Daoy (cell line): ENCODE measurements around the gene SCAPER. TPM values are rescaled to one million over a fixed set of nuclear protein-coding genes. Genes with fewer than 3 reads are reported as not detected.

Experiments
- DNase-seq: peaks from one replicate; pipeline ENCODE4 v3.0.0-alpha.2; 2015; ENCODE audit warnings: low read depth
- total RNA-seq: library from RNA; depleted of rRNA; stranded (reverse); fragments of >200 nt; shearing (Covaris generic); gene quantifications from 2 replicates; pipeline ENCODE4 v1.2.3, GENCODE V29; 2014

SCAPER gene
- total RNA-seq, 1 experiment from 2014 or later: 5.7 TPM

DNA sequence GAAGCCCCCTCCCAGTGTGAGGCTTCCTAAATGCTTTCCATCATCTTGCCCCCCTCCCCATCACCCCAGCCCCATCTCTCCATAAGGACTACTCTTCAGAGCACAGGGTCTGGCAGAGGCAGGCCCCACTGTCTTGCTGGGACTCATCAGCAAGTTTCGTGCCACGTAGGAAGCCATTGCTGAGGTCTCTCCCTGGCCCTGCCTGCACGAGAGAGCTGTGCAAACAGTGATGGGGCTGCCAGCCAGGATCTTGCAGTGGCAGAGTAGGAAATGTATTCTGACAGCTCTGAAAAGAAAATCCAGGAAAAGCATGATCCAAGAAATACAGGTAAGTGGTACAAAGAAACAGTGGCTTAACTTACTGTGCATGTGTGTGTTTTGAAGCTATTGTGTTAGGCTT lies 546.0 kb downstream of the SCAPER start:
- no peak for DNase-seq

DNA sequence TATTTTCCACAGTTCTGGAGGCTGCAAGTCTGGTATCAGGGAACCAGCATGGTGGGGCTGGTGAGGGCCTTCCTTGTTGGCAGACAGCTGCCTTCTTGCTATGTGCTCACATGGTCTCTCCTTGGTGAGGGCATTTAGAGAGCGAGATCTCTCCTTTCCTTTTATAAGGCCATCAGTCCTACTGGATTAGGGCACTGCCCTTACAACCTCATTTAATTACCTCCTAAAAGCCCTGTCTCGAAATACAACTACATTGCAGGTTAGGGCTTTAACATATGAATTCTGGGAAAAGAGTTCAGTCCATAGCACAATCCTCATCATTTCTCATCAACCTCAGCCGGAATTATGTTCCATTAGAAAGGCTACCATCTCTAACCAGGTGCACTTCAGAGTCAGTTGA lies 546.7 kb downstream of the SCAPER start:
- no peak for DNase-seq

- no peak for DNase-seq
Measured at GRCh38 chr15:76354823-76355440, 550.2 kb downstream of the SCAPER start.

GRCh38 chr15:76353903-76354302 lies 551.2 kb downstream of the SCAPER start:
- DNase-seq: no peak

DNA sequence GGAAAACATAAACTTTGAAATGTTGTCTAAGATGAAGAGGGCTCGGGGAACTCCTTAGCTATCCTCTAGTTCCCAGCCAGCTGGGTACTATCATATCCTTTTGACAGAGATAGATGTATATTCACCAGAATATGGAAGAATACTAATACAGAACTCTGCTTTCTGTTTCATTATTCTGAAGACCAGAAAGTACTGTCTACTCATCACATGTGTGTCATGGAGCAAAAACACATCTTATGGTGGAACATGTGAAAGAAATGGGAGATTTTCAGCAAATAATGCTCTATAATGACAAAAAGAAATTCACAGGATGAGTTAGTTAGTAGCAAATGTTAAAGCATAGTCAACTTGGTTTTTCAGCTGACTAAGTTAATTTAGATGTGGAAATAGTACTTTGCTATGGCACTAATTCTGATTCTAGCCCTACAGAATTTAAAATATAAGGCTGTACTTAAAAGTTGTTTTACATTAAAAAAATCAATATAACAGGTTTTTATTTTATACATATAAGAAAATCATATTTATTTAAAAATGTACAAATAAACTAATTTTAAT lies 552.0 kb downstream of the SCAPER start:
- DNase-seq: no peak

DNA sequence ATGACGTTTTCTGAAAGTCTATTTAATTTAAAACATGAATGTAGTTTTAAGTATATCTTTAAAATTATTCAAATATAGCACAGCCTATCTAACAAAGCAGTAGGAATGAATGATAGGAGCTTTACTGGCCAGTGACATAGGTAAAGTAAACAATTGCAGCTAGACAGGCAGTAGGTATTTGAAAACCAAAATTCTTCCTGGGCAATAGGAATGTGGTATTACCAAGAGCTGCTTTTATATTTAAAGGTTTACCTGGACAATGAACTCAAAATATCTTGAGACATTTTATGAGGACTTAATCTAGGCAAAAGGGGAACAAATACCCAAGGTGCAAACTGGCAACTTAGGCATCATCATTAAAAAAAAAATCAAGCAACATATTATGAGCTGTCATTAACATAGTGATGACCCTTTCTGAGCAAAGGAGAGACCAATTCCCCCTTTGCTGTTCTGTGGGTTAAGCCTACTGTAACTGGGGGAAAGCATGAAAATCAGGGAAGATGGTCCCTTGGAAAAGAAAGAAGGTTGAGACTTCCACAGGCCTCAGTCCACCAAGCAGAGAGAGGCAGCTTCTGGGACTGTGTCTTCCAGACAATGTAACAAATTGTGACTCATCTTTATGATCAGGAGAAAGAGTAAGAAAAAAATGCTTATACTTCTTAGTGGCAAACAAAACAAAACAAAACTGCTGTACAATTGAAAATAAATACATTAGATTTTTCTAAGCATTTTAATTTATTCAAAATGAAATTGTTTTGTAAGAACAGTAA lies 555.7 kb downstream of the SCAPER start:
- DNase-seq: no peak

DNA sequence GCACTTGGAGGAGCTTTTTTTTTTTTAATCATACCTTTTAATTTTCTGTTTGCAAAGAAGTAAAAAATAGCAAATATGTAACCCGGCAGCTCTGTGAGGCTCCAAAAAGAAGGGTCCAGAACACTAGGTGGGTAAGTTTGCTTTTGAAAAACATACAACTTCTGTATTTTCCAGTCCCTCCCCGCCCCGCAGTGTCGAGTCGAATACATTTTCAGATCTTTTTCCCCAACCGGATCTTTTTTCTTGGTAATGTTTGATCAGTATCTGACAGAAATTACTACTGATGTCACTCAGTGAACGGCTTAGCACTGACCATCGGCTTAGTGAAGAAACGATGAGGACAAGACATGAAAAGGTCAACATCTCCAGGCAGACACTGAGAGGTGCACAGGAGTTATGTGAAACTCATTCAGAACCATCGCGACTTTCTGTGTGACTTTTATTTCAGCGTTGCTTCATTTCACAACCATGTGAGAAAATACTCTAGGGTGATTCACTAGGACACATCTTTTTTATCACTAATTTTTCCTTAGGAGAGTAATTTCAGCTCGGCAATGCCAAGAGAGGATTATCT lies 557.6 kb downstream of the SCAPER start:
- DNase-seq: no peak

DNA sequence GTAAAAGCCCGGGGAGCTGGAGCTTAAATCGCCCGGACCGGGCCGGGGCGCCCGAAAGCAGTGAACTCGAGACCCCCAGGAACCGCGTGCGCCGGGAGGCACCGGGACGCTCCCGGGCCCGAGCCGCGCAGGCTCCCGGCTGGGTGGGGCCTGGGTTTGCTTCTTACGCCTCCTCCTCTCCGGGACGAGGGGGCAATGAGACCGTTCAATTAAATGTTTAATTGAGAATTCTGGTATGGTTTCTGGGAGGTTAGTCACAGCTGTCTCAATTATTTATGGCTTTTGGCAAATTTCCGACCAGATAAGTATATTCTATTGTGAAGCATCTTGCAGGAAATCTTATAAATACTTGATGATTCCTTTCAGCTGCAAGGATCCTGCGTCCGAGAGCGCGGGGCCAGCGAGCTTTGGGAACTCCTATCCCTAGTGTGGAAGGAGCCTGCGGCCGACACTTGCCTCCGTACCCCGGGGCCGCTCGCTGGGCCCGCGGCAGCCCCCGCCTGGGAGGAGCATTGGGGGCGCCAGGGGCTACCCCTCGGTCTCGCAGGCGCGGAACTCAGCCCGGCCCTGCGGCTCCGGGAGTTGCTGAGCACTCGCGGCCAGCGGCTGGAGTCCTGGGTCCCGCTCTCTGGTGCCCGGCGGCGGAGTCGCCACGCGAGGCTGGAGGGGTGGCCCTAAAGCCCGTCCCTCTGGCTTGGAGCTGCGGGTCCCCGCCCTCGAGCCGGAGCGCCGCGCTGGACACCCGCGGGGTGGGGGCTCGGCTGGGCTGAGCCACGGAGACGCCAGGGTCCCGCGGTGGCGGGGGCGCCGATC lies 558.3 kb downstream of the SCAPER start:
- DNase-seq: peak; percentile 28

DNA sequence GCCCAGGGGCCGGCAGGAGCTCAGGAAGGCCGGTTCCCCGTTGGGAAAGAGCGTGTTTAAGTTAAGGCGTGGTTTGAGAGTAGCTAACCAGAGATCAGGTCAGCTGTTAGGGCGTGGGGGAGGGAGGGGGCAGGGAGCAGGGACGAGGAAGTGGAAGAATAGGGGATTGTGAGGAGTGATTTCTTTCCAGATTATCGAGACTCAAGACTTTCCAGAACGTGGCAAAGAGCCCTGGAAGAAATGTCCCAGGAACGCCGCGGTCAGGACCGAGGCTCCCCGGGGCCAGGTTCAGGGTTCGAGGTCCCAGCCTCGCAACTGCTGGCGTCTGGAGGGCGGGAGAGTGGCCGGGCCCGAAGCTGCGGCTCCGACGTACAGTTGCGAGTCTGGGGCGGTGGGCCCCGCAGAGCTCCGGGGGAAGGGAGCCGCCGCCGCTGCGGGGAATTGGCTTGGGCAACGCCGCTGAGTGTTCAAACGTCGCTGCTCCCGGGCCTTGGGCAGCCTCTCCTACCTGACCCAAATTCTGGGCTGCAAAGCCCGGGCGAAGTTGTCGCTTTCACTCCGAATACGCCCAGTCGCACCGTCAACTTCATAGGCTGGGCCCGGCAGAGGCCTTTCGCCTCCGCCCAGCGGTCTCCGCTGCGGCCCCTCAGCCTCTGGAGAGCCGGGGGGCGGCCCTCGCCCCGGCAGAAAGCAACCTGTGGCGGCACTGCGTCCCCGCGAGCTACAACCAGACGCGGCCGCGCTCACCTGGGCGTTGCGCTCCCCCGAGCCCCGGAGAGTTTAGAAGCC lies 559.1 kb downstream of the SCAPER start:
- DNase-seq: peak; percentile 41

GRCh38 chr15:76345583-76345879 lies 559.6 kb downstream of the SCAPER start:
- no peak for DNase-seq

- DNase-seq: no peak
Measured at GRCh38 chr15:76344893-76345582, 560.1 kb downstream of the SCAPER start.

GRCh38 chr15:76343313-76343996 lies 561.7 kb downstream of the SCAPER start:
- DNase-seq: no peak

GRCh38 chr15:76342382-76343201 lies 562.5 kb downstream of the SCAPER start:
- no peak for DNase-seq

GRCh38 chr15:76342058-76342381 lies 563.1 kb downstream of the SCAPER start:
- no peak for DNase-seq

- DNase-seq: no peak
Measured at GRCh38 chr15:76341366-76342057, 563.6 kb downstream of the SCAPER start.

DNA sequence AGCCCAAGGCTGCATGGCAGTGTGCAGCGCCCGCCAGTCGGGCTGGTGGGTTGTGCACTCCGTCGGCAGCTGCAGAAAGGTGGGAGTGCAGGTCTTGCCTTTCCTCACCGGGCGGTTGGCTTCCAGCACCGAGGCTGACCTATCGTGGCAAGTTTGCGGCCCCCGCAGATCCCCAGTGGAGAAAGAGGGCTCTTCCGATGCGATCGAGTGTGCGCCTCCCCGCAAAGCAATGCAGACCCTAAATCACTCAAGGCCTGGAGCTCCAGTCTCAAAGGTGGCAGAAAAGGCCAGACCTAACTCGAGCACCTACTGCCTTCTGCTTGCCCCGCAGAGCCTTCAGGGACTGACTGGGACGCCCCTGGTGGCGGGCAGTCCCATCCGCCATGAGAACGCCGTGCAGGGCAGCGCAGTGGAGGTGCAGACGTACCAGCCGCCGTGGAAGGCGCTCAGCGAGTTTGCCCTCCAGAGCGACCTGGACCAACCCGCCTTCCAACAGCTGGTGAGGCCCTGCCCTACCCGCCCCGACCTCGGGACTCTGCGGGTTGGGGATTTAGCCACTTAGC lies 564.3 kb downstream of the SCAPER start:
- no peak for DNase-seq

- DNase-seq: no peak
Measured at GRCh38 chr15:76340198-76340802, 564.8 kb downstream of the SCAPER start.
